K562 (cell line): Measurements from ENCODE around the gene FHIT. TPM values are rescaled to one million over a fixed set of nuclear protein-coding genes. Genes with fewer than 3 reads are reported as not detected.
A peak's percentile ranks its signal among the peaks of the same experiment; 100 is the strongest.

Source experiments
- ARID1B ChIP-seq: fragments of 450-650 bp; IDR thresholded peaks from 2 replicates; pipeline ENCODE4 v1.6.1; 2016; ENCODE audit warnings: antibody characterized with exemption, mild to moderate bottlenecking, inconsistent platforms
- ARNT ChIP-seq, 2 experiments: fragments of 450-650 bp; IDR thresholded peaks; 2 replicates each; pipeline ENCODE4 v1.6.1; 2016; ENCODE audit warnings: mild to moderate bottlenecking in 1 of 2
- BRCA1 ChIP-seq, 2 experiments: fragments of 450-650 bp in 1 of 2; sonication (generic) in 1 of 2; formaldehyde crosslinking in 1 of 2; IDR thresholded peaks; 2 replicates each; pipeline versions ENCODE4 v1.5.0 to v1.6.1; 2017 to 2020; ENCODE audit warnings: mild to moderate bottlenecking in 1 of 2, missing genetic modification reagents in 1 of 2
- DMBX1 ChIP-seq: fragments of 250-450 bp; sonication (Bioruptor Pico); IDR thresholded peaks from 2 replicates; pipeline ENCODE4 v1.8.0; 2022; ENCODE audit warnings: inconsistent platforms, mild to moderate bottlenecking, moderate library complexity, borderline replicate concordance
- ELK1 ChIP-seq: sonication (generic); formaldehyde crosslinking; IDR thresholded peaks from 2 replicates; pipeline ENCODE4 v1.8.1; 2022; ENCODE audit warnings: missing genetic modification reagents
- ETS2 ChIP-seq: IDR thresholded peaks from 2 replicates; pipeline ENCODE4 v1.6.1; 2016; ENCODE audit warnings: borderline replicate concordance, missing genetic modification characterization, mild to moderate bottlenecking, moderate library complexity, missing compliant biosample characterization; ENCODE audit not compliant: poor library complexity, severe bottlenecking
- FOXA1 ChIP-seq: fragments of 450-650 bp; IDR thresholded peaks from 2 replicates; pipeline ENCODE4 v1.6.1; 2016; ENCODE audit warnings: mild to moderate bottlenecking, borderline replicate concordance
- FOXK2 ChIP-seq, 2 experiments: fragments of 450-650 bp; IDR thresholded peaks in 1 of 2; conservative IDR thresholded peaks in 1 of 2; 2 replicates each; pipeline ENCODE4 v1.6.1; 2016; ENCODE audit warnings: low read depth in 2 of 2, mild to moderate bottlenecking in 1 of 2
- HDAC6 ChIP-seq: IDR thresholded peaks from 2 replicates; pipeline ENCODE4 v1.6.1; 2012; ENCODE audit warnings: low read depth, mild to moderate bottlenecking, control low read depth, inconsistent platforms, low read length, moderate library complexity
- IFI16 ChIP-seq: fragments of 250-450 bp; sonication (Bioruptor Pico); IDR thresholded peaks from 2 replicates; pipeline ENCODE4 v2.1.2; 2022; ENCODE audit warnings: mild to moderate bottlenecking, inconsistent platforms
- KDM1A ChIP-seq, 2 experiments: fragments of 450-650 bp; IDR thresholded peaks; 2 replicates each; pipeline ENCODE4 v1.6.1; 2016; ENCODE audit warnings: mild to moderate bottlenecking in 2 of 2
- KLF13 ChIP-seq: fragments of 450-650 bp; IDR thresholded peaks from 2 replicates; pipeline ENCODE4 v1.6.1; 2016; ENCODE audit warnings: missing genetic modification characterization, low read depth, mild to moderate bottlenecking, missing compliant biosample characterization, moderate library complexity, borderline replicate concordance
- NR2C1 ChIP-seq, 2 experiments: fragments of 450-650 bp; IDR thresholded peaks; 2 replicates each; pipeline ENCODE4 v1.6.1; 2017; ENCODE audit warnings: mild to moderate bottlenecking in 2 of 2, antibody characterized with exemption in 1 of 2, inconsistent platforms in 1 of 2, missing compliant biosample characterization in 1 of 2, missing genetic modification characterization in 1 of 2
- PATZ1 ChIP-seq: fragments of 250-450 bp; sonication (Bioruptor Pico); IDR thresholded peaks from 2 replicates; pipeline ENCODE4 v1.5.0; 2020; ENCODE audit warnings: mild to moderate bottlenecking, borderline replicate concordance
- RBFOX2 ChIP-seq: fragments of 200-400 bp; formaldehyde crosslinking; IDR thresholded peaks from 2 replicates; pipeline ENCODE4 v1.6.1; 2017; ENCODE audit warnings: low read depth, mild to moderate bottlenecking, low read length, moderate library complexity
- SAP30 ChIP-seq: fragments of 200-600 bp; sonication (generic); IDR thresholded peaks from 2 replicates; pipeline ENCODE4 v1.6.1; 2012; ENCODE audit warnings: borderline replicate concordance, low read depth, mild to moderate bottlenecking, moderate library complexity, low read length, control low read depth, inconsistent platforms; ENCODE audit not compliant: insufficient read depth, poor library complexity, severe bottlenecking
- SIX5 ChIP-seq, 2 experiments: IDR thresholded peaks; 2 replicates each; pipeline ENCODE4 v1.6.1; 2011; ENCODE audit warnings: low read length in 2 of 2, borderline replicate concordance in 1 of 2, low read depth in 1 of 2, mild to moderate bottlenecking in 1 of 2, moderate library complexity in 1 of 2; ENCODE audit not compliant: insufficient read depth in 1 of 2
- SMARCA5 ChIP-seq: fragments of 450-650 bp; IDR thresholded peaks from 2 replicates; pipeline ENCODE4 v1.6.1; 2016
- SOX6 ChIP-seq: fragments of 450-650 bp; IDR thresholded peaks from 2 replicates; pipeline ENCODE4 v1.6.1; 2014; ENCODE audit warnings: mild to moderate bottlenecking
- ZNF217 ChIP-seq: sonication (generic); formaldehyde crosslinking; IDR thresholded peaks from 2 replicates; pipeline ENCODE4 v1.8.0; 2022; ENCODE audit warnings: mild to moderate bottlenecking, missing genetic modification reagents
- ZNF263 ChIP-seq: sonication (generic); formaldehyde crosslinking; IDR thresholded peaks from 2 replicates; pipeline ENCODE4 v1.8.0; 2022; ENCODE audit warnings: mild to moderate bottlenecking, missing genetic modification reagents, borderline replicate concordance
- ZNF444 ChIP-seq: fragments of 250-450 bp; sonication (Bioruptor Pico); IDR thresholded peaks from 2 replicates; pipeline ENCODE4 v1.4.0; 2020; ENCODE audit warnings: mild to moderate bottlenecking, moderate library complexity
- ZNF717 ChIP-seq: fragments of 250-450 bp; sonication (Bioruptor Pico); IDR thresholded peaks from 2 replicates; pipeline ENCODE4 v1.5.0; 2021
- ZNF766 ChIP-seq: fragments of 200-800 bp; sonication (Bioruptor generic); conservative IDR thresholded peaks from 2 replicates; pipeline ENCODE4 v1.6.1; 2016; ENCODE audit warnings: missing genetic modification characterization, missing compliant biosample characterization
- ZNF780A ChIP-seq: fragments of 250-450 bp; sonication (Bioruptor Pico); IDR thresholded peaks from 2 replicates; pipeline ENCODE4 v1.5.0; 2021; ENCODE audit warnings: mild to moderate bottlenecking
- polyA plus RNA-seq, 8 experiments: library from polyadenylated mRNA; depleted of rRNA in 4 of 8; stranded (reverse) in 5 of 8; unstranded in 3 of 8; fragments of >200 nt; fragmentation: Nextera tagmentation in 2 of 8; fragmentation: Illumina TruSeq in 1 of 8; extraction: Ambion mirVana in 2 of 8; extraction: Trizol in 1 of 8; gene quantifications; 2 replicates each; pipeline versions ENCODE4 v1.2.1 to v1.2.3, GENCODE V29; 2011 to 2014; ENCODE audit warnings: inconsistent platforms in 1 of 8, missing spikeins in 1 of 8
- total RNA-seq, 7 experiments: library from RNA; depleted of rRNA in 6 of 7; stranded (reverse); fragments of >200 nt in 6 of 7; fragmentation: Illumina TruSeq in 2 of 7; extraction: Trizol in 2 of 7; gene quantifications; 2 replicates each; pipeline versions ENCODE4 v1.2.1 to v1.2.3, GENCODE V29; 2011 to 2021; ENCODE audit warnings: low replicate concordance in 1 of 7

Gene FHIT
- total and polyA plus RNA-seq, 9 of the 15 experiments (the other 6 are each of a cell fraction or from before 2014, with no cell fraction given) = 1.7 to 9.1 (median 4.3) TPM

- TF ChIP-seq PATZ1 (CRISPR knock-in tag) = no peak
- TF ChIP-seq ZNF263 (CRISPR knock-in tag) = no peak
- peak; percentile 61 to 67; a peak in 3 of 4 replicates for TF ChIP-seq SIX5 (IDR thresholded peaks at IDR 0.05; ENCODE audit: borderline replicate concordance in 1 of 2, insufficient read depth in 1 of 2, low read depth in 1 of 2, low read length in 2 of 2)
- no peak for TF ChIP-seq SMARCA5
- no peak for TF ChIP-seq ARID1B
- TF ChIP-seq ETS2 (tag) = no peak
- TF ChIP-seq SOX6 = no peak
- no peak for TF ChIP-seq ZNF717 (CRISPR knock-in tag)
- TF ChIP-seq SAP30 = no peak
- peak; percentile 88 for TF ChIP-seq RBFOX2
- TF ChIP-seq NR2C1 (IDR thresholded peaks at IDR 0.05) = peak; percentile 70; the same call in 1 of the 2 replicates
- peak; percentile 83 for TF ChIP-seq NR2C1 (tag; IDR thresholded peaks at IDR 0.05)
- no peak for TF ChIP-seq HDAC6
- no peak for TF ChIP-seq ZNF444
- no peak for TF ChIP-seq DMBX1 (CRISPR knock-in tag)
- TF ChIP-seq ARNT (IDR thresholded peaks at IDR 0.05) = peak in 1 of 2 experiments; percentile 94; a peak in 2 of 4 replicates
- TF ChIP-seq FOXA1 = no peak
- TF ChIP-seq BRCA1 (IDR thresholded peaks at IDR 0.05) = no peak
- no peak for TF ChIP-seq BRCA1 (CRISPR knock-in tag; IDR thresholded peaks at IDR 0.05)
- TF ChIP-seq ZNF217 (CRISPR knock-in tag) = no peak
- no peak for TF ChIP-seq ZNF766
- no peak for TF ChIP-seq FOXK2 (conservative IDR thresholded peaks at IDR 0.05 in 1 of 2, IDR thresholded peaks at IDR 0.05 in 1 of 2; ENCODE audit: low read depth in 2 of 2)
- no peak for TF ChIP-seq KLF13 (tag)
- no peak for TF ChIP-seq ZNF780A (CRISPR knock-in tag)
- no peak for TF ChIP-seq ELK1 (CRISPR knock-in tag)
- TF ChIP-seq KDM1A (IDR thresholded peaks at IDR 0.05) = no peak
- no peak for TF ChIP-seq IFI16 (CRISPR knock-in tag)
Measured at GRCh38 chr3:61251174-61251972, at the start of gene FHIT (continued).
